Immature natural killer cell (primary cell): Measurements from ENCODE around the gene STC2. TPM values are rescaled to one million over a fixed set of nuclear protein-coding genes. Genes with fewer than 3 reads are reported as not detected.

Experiments
- DNase-seq, 3 donors: peaks; one replicate each; pipeline ENCODE4 v3.0.0; 2022; ENCODE audit warnings: mixed read lengths in 1 of 3
- H3K27ac Mint-ChIP-seq, 6 donors: one replicate each; pipeline ENCODE4 v1.8.0; 2020; ENCODE audit warnings: mixed read lengths in 6 of 6, mild to moderate bottlenecking in 5 of 6, inconsistent platforms in 4 of 6, moderate library complexity in 3 of 6
- H3K27me3 Mint-ChIP-seq, 3 donors: one replicate each; pipeline ENCODE4 v1.8.0; 2020 to 2021; ENCODE audit warnings: low read depth in 3 of 3, mild to moderate bottlenecking in 3 of 3, mixed read lengths in 3 of 3, moderate library complexity in 3 of 3, inconsistent platforms in 1 of 3
- H3K36me3 Mint-ChIP-seq, 3 donors: one replicate each; pipeline ENCODE4 v1.8.0; 2020; ENCODE audit warnings: mixed read lengths in 3 of 3, inconsistent platforms in 2 of 3, mild to moderate bottlenecking in 2 of 3
- H3K4me1 Mint-ChIP-seq, 2 donors: one replicate each; pipeline ENCODE4 v1.8.0; 2020; ENCODE audit warnings: inconsistent platforms in 2 of 2, mild to moderate bottlenecking in 2 of 2, mixed read lengths in 2 of 2, moderate library complexity in 1 of 2
- H3K4me3 Mint-ChIP-seq, 5 donors: one replicate each; pipeline ENCODE4 v1.8.0; 2020; ENCODE audit warnings: mild to moderate bottlenecking in 5 of 5, mixed read lengths in 5 of 5, inconsistent platforms in 3 of 5, moderate library complexity in 3 of 5
- H3K9me3 Mint-ChIP-seq, 6 donors: one replicate each; pipeline ENCODE4 v1.8.0; 2020; ENCODE audit warnings: mild to moderate bottlenecking in 6 of 6, mixed read lengths in 6 of 6, inconsistent platforms in 4 of 6, moderate library complexity in 3 of 6
- polyA plus RNA-seq, 3 donors: library from polyadenylated mRNA; unstranded; fragments of 300-500 nt; fragmentation: Illumina TruSeq; gene quantifications; one replicate each; pipeline ENCODE4 v1.2.3, GENCODE V29; 2021

The STC2 gene
- polyA plus RNA-seq, 3 donors from 2014 or later, result not detected

DNA sequence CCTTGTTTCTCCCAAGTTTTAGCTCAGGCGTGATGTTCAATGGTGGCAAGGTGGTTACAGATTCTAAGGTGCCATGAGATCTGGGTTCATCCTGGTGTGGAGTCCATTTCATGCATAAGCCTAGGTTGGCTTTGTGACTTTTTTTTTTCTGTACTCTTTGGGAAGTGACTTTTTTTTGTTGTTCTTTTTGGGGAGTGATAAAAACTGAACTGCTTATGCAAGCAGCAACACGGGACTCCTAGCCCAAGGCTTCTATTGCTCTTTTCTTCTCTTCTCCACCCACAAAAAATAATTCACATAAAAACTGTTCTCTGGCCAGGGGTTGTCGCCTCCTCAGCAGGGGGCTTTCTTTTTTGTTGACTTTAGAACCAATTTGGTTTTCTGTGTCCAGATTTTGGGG lies 15.4 kb downstream of the STC2 start:
- no peak for DNase-seq
- H3K4me3 Mint-ChIP-seq, result no peak overlapping the region
- no peaks in the 10 kb centered on the region for H3K36me3 Mint-ChIP-seq
- H3K27ac Mint-ChIP-seq, result no peak overlapping the region
- H3K4me1 Mint-ChIP-seq, result no peaks in the 10 kb centered on the region
- no peaks in the 10 kb centered on the region for H3K9me3 Mint-ChIP-seq
- H3K27me3 Mint-ChIP-seq, result peaks cover 4 to 13% (median 11%) of the 10 kb centered on the region in 3 donors

DNA sequence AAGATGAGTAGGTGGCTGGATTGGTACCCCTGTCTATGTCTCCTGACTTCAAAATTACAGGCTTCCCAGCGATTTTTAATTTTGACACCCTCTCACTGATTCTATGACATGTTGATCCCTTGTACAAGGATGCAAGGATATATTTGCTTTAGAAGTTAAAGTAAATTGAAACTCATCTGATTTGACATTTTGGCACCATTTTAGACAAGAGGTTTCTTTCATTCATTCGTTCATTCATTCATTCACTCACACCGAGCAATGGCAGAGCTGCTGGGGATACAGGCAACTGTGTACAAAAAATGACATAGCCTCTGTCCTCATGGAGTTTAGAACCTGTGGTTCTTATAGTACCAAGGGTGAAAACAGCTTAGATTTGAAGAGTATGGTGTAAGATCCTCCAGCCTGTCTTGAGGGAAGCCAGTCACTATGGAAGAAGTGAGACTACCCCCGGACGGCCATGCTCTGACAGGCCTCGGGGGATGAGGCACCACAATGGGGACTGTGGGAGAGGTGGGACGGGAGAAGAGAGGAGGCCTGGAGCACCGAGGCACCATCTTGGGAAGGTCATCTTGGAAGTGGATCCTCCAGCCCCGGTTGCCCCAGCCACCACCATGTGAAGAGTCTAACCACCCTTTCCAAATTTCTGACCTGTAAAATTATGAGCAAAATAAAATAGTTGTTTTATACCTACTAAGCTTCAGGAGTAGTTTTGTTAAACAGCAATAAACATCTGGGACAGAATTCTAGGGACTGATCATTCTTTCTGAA lies 16.2 kb downstream of the STC2 start:
- H3K4me3 Mint-ChIP-seq, result no peak overlapping the region
- DNase-seq, result no peak
- H3K27ac Mint-ChIP-seq, result no peak overlapping the region
- no peaks in the 10 kb centered on the region for H3K9me3 Mint-ChIP-seq
- peaks cover 4 to 16% (median 13%) of the 10 kb centered on the region in 3 donors for H3K27me3 Mint-ChIP-seq
- no peaks in the 10 kb centered on the region for H3K36me3 Mint-ChIP-seq
- no peaks in the 10 kb centered on the region for H3K4me1 Mint-ChIP-seq

DNA sequence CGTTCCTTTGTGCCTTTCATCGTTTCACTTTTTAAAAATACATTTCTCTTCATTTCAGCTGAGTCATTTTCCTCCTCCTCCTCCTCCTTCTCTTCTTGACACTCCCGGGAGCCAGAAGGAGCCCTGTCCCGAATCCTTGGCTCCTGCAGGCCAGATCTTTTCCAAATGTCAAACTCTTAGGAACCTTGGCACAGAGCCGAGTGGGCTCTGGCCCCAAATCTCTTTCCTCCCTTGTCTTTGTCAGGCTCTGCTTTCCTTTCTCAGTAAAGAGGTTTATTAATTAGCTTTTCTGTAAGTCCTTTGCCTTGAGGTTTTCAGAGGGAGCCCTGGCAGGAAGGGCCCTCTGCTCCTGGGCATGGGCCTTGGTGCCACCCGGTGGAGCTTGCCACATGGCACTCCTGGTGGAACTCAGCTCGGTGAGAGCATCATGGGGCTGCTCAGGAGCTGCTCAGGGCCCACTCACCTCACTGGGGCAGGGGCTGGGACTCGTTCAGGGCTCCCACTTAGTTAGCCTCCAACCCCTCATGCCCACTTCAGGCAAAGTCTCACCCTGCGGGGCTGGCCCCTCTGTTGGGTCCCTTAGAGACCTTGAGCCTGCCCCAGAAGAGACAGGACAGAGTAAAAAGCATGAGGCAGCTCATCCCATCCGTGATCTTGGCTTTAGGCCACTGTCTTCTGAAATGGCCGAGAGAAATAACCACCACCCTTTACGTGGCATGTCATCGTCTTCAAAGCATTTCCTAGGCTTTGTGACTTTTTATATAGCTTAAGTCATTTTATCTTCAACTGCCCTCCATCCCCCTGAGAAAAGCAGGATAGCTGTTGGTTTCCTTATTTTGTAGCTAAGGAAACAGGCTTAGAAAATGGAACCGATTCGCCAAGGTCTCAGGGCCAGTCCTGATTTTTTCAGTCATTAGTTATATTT lies 17.1 kb downstream of the STC2 start:
- Mint-ChIP-seq H3K27ac (no peak overlapping the region), H3K36me3 (no peaks in the 10 kb centered on the region), H3K4me1 (no peaks in the 10 kb centered on the region), H3K27me3 (peaks cover 4 to 15% (median 14%) of the 10 kb centered on the region in 3 donors), H3K9me3 (peaks cover 0 to 2% (median 0%) of the 10 kb centered on the region in 6 donors), H3K4me3 (no peak overlapping the region)
- no peak for DNase-seq

DNA sequence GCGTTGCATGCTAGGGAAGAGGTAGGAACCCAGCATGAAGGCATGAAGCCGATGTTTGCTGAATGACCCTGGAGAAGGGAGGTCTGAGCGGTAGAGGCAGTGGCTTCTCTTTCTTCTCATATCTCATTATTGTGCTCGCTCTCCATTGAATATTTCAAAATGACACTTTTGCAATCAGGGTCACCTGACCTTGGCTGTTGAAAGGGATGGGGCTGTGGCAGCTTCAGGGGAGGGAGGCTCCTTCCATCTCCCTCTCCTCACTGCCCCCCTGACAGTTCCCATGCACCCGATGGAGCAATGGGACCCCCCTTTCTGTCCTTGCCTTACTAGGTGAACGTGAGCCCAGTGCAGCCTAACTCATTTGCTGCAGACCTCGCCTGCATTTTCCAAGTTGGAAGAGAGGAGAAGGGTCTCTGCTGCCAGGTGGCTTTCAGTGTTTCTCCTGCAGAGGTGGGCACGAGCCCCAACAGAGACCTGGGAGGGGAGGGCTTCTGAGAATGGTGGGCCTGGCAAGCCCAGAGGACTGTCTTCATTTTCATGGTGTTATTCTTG lies 17.9 kb downstream of the STC2 start:
- no peak for DNase-seq
- Mint-ChIP-seq H3K27me3 (peaks cover 4 to 14% (median 13%) of the 10 kb centered on the region in 3 donors), H3K27ac (no peak overlapping the region), H3K36me3 (no peaks in the 10 kb centered on the region), H3K9me3 (peaks cover 0 to 2% (median 0%) of the 10 kb centered on the region in 6 donors), H3K4me1 (no peaks in the 10 kb centered on the region), H3K4me3 (no peak overlapping the region)

DNA sequence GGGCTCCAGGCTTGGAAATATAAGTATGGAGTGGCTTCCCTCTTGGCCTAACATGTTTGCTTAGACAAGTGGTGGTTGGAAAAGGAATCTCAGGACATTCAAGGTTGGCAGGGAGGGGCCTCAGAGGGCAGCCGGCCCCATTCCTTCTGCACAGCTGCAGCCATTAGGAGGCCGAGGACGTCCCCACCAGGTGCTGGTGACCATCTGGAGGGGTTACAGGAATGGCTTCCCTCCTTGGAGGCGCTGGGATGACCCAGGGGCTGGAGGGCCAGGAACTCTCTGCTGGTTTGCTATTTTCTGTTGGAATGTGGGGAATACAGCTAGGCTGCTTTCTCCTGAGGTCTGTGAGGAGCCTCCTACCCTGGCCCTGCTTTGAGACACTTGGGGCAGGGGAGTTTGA lies 18.5 kb downstream of the STC2 start:
- Mint-ChIP-seq H3K27ac (no peak overlapping the region), H3K4me1 (no peaks in the 10 kb centered on the region), H3K9me3 (peaks cover 0 to 2% (median 0%) of the 10 kb centered on the region in 6 donors), H3K36me3 (no peaks in the 10 kb centered on the region), H3K27me3 (peaks cover 4 to 15% (median 14%) of the 10 kb centered on the region in 3 donors), H3K4me3 (no peak overlapping the region)
- DNase-seq, result no peak

DNA sequence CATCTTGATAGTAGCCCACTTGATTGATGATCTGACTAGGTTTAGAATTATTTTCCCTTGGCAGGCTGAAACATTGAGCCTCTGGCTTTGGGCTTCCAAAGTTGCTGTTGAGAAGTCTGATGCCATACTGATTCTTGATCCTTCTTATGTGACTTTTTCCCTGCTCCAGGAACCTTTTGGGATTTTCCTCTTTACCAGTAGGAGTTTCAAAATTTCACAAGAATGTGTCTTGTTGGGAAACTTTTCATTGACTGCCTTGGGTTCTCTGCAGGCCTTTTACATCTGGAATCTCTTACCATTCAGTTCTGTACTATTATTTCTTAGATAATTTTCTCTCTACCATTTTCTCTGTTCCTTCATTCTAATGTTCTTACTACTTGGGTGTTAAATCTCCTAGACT lies 20.0 kb downstream of the STC2 start:
- no peak for DNase-seq
- Mint-ChIP-seq H3K9me3 (peaks cover 0 to 2% (median 0%) of the 10 kb centered on the region in 6 donors), H3K36me3 (no peaks in the 10 kb centered on the region), H3K4me1 (no peaks in the 10 kb centered on the region), H3K27me3 (peaks cover under 1 to 15% (median 14%) of the 10 kb centered on the region in 3 donors), H3K4me3 (no peak overlapping the region), H3K27ac (no peak overlapping the region)

DNA sequence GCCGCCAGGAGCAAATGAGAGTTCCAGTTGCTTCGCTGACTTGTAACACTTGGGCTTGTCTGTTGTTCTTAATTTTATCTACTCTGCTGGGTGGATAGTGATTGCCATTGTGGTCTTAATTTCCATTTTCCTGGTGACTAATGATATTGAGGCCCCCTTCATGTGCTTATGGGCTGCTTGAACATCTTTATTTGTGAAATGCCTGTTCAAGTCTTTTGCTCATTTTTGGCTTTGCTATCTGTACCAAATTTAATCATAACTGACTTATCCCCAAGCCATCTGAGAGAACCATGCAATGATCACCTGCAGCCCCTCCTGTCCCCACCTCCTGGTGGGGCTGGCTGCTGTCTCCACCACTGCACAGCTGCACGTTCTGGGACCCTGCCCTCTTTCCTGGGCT lies 20.5 kb downstream of the STC2 start:
- H3K36me3 Mint-ChIP-seq, result no peaks in the 10 kb centered on the region
- peaks cover 0 to 2% (median 0%) of the 10 kb centered on the region in 6 donors for H3K9me3 Mint-ChIP-seq
- H3K27me3 Mint-ChIP-seq, result peaks cover 0 to 20% (median 14%) of the 10 kb centered on the region in 3 donors
- H3K4me1 Mint-ChIP-seq, result no peaks in the 10 kb centered on the region
- no peak for DNase-seq
- H3K4me3 Mint-ChIP-seq, result no peak overlapping the region
- H3K27ac Mint-ChIP-seq, result no peak overlapping the region

DNA sequence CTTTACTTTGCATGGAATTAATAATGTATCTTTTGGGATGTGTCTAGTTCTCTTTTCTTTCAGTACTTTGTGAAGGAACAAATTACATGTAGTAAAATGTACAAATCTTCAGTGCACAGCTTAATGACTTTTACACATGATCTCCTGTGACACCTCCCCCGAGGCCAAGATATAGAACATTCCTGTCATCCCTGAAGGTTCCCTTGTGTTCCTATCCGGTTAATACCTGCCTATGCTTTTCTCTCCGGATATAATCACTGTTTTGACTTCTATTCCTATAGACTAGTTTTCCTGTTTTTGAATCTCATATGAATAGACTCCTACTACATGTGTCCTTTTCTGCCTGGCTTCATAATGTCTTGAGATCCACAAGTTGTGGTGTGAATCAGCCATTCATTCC lies 21.5 kb downstream of the STC2 start:
- H3K4me1 Mint-ChIP-seq, result no peaks in the 10 kb centered on the region
- H3K36me3 Mint-ChIP-seq, result no peaks in the 10 kb centered on the region
- H3K27me3 Mint-ChIP-seq, result peaks cover 2 to 20% (median 8%) of the 10 kb centered on the region in 3 donors
- no peak overlapping the region for H3K4me3 Mint-ChIP-seq
- no peak for DNase-seq
- no peak overlapping the region for H3K27ac Mint-ChIP-seq
- peaks cover 0 to 2% (median 0%) of the 10 kb centered on the region in 6 donors for H3K9me3 Mint-ChIP-seq

DNA sequence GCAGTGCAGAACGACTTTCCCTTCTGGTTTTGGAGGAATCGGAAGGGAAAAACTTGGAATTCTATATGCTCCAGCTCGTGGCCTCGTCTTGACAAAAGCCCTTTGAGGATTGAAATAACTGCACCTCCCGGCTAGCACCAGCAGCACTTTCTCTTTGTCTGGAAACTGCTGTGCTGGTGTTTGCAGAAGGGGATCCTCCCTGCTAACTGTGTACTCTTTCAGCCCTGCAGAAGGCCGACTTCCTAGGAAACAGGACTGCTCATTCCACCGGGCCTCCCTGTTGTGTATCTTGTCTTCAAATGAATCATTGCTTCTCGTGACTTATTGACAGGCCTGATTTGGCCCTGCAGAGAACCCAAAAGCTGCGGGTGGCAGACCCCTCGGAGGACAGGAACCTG lies 23.6 kb downstream of the STC2 start:
- Mint-ChIP-seq H3K36me3 (no peaks in the 10 kb centered on the region), H3K4me3 (no peak overlapping the region), H3K27me3 (peaks cover 2 to 20% (median 7%) of the 10 kb centered on the region in 3 donors), H3K4me1 (no peaks in the 10 kb centered on the region), H3K9me3 (peaks cover 0 to 2% (median 0%) of the 10 kb centered on the region in 6 donors), H3K27ac (no peak overlapping the region)
- DNase-seq, result no peak

DNA sequence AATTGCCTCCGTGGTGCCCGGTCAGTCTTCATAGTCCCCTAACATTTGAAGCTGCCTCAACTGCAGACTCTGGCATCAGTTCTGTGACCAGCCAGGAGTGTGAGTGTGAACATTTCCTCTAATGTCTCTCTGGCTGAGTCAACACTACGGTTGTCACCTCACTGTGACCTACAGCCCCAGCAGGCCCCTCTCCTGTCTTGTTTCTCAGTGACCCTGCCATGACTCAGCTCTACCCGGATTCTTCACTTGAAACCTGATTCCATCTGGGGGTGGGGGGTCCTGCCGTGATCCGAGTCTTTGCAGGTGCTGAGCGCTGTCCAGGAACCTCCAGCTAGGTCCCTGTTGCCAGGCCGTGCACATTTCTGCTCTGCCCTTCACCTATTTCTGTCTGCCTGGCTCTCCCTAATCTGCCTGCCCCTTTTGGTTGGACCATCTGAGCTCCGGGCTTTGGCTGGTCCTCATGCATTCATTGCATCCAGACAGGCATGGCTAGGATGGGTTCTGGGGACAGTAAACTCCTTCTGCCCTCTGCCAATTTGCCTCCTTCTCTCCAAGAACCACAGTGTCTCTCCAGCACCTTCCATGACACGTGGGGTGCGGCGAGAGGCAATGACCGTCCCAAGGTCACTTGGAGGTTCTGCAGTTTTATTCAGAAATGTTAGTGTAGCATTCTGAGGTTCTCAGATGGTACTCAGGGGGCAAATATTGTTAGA lies 24.2 kb downstream of the STC2 start:
- no peaks in the 10 kb centered on the region for H3K36me3 Mint-ChIP-seq

DNA sequence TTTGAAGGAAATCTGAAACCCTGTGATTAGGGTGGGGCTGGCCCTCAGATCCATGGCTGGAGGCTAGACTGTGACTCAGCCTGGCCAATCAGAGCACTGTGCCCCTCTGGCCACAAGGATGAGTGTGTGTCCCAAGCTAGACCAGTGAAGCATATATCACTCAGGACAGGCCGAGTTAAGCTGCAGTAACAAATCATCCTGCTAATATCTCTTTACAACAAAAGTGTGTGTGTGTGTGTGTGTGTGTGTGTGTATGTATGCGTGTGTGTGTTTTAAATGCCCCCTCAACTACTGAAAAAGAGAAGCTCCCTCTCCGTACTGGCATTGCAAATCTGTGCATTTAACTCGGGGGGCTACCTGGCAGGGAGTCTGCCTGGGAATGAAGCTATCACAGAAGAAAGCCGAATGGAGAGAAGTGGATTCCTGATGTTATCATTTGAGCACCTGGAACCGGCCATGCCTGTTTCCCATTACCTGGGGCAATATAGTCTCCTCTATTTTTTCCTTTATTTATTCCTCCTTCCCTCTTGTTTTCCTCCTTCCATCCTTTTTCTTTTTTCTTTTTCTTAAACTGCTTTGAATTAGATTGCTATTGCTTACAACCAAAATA lies 25.6 kb downstream of the STC2 start:
- Mint-ChIP-seq H3K4me3 (no peak overlapping the region), H3K27ac (no peak overlapping the region), H3K4me1 (no peaks in the 10 kb centered on the region), H3K9me3 (peaks cover 0 to 2% (median 0%) of the 10 kb centered on the region in 6 donors), H3K27me3 (peaks cover 4 to 14% (median 8%) of the 10 kb centered on the region in 3 donors), H3K36me3 (no peaks in the 10 kb centered on the region)
- no peak for DNase-seq

More for the DNA sequence above, 24.2 kb downstream of the STC2 start:
- Mint-ChIP-seq H3K9me3 (peaks cover 0 to 2% (median 0%) of the 10 kb centered on the region in 6 donors), H3K27me3 (peaks cover 2 to 20% (median 7%) of the 10 kb centered on the region in 3 donors), H3K27ac (no peak overlapping the region), H3K4me1 (no peaks in the 10 kb centered on the region), H3K4me3 (no peak overlapping the region)
- no peak for DNase-seq

DNA sequence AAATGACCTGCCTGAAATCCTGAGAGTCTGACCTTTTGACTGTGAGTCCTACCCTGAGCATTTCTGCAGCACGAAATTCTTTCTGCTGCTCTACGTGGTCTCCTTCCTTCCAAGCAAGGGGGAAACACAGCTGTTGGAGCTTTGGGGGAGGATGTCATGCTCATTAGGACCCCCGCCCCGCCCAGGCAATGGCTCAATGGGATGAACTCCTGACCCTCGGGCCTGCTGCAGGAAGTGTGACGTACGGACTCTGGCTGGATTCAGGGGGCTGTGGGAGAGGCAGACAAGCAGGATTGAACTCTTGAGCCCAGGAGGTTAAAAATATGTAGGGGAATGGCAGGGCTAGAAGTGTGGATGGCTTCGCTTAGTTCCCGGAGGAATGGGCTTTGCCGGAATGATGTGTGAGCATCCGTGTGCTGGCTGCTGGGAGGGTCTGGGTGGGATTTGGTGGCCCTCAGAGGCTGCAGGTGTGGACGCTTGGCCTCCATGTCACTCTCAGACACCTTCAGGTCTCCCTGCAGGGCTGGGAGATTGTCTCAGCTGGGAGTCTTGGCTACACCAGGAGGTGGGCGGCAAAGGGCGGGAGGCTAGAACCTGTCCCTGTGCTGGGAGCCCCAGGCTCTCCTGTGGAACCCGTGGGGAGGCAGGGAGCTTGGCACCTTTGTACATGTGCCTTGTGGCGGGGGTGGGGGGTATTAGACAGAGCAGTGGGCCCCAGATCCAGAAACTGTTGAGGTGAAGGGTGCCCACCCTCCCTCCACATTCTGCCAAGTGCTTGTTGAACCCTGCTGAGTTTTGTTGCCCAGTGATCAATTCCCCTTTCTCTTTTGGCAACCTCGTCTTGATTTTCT lies 26.3 kb downstream of the STC2 start:
- no peaks in the 10 kb centered on the region for H3K36me3 Mint-ChIP-seq
- DNase-seq, result no peak
- H3K9me3 Mint-ChIP-seq, result peaks cover 0 to 2% (median 0%) of the 10 kb centered on the region in 6 donors
- no peak overlapping the region for H3K27ac Mint-ChIP-seq
- peaks cover 4 to 12% (median 6%) of the 10 kb centered on the region in 3 donors for H3K27me3 Mint-ChIP-seq
- no peaks in the 10 kb centered on the region for H3K4me1 Mint-ChIP-seq
- H3K4me3 Mint-ChIP-seq, result no peak overlapping the region
